Suppressor macrophage treated with lipopolysaccharide for 4 hours (primary cell): ENCODE data around the gene MYO1B.

Source experiments
- DNase-seq: peaks from one replicate; pipeline ENCODE4 v3.0.0-alpha.2; 2020

The MYO1B gene

DNA sequence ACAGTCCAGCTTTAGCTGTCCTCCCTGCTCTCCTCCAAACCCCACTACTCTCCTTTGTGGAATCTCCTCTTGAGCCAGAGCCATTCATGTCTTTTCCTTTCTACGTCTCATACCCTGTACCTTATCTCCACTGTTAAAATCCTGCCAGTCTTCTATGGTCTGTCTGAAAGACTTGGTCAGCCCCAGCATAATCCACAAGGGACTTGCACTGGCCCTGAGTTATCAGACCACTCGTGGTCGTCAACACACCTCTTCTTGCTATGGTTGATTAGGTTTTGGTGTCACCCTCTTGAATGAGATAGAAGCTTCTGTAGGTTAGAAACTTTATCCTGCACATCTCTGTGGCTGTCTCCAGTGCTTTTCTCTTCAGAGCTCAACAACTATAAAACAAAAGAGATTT lies 56.8 kb downstream of the MYO1B start:
- DNase-seq = no peak

GRCh38 chr2:191302459-191303139 lies 57.4 kb downstream of the MYO1B start:
- no peak for DNase-seq

GRCh38 chr2:191303140-191304005 lies 58.2 kb downstream of the MYO1B start:
- no peak for DNase-seq

- no peak for DNase-seq
Measured at GRCh38 chr2:191304939-191305875, 60.0 kb downstream of the MYO1B start.

DNA sequence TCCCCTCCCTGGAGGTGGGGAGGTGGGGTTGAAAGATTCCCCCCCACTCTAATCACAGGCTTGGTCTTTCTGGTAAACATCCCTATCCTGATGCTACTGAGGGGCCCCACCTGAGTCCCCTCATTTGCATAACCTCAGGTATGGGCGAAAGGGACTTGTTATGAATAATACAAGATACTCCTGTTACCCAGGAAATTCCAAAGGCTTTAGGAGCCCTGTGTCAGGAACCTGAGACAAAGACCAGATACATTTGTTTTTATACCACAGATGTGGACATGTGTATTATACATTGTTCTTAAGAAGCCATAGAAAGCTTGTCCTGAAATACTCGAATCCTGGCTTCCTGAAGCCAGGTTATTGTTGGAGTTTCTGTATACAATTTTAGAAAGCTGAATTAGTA lies 62.8 kb downstream of the MYO1B start:
- DNase-seq = no peak

DNA sequence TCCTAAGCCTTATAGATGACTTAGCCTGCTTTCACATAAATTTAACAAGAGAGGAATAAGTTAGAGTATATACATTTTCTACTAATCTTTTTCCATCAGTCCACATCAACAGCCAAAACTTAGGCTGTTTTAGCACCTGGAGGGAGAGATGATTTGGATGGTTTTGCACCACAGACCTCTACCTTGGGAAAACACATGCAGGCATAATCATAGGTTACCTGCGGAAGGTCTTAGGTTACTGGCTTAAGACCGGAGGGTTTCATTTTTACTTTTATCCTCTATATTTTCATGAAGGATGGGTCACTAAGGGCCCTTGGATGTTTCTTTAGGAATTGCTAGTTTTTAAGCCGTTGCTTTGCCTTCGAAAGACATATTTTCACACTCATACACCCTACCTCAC lies 66.0 kb downstream of the MYO1B start:
- no peak for DNase-seq

DNA sequence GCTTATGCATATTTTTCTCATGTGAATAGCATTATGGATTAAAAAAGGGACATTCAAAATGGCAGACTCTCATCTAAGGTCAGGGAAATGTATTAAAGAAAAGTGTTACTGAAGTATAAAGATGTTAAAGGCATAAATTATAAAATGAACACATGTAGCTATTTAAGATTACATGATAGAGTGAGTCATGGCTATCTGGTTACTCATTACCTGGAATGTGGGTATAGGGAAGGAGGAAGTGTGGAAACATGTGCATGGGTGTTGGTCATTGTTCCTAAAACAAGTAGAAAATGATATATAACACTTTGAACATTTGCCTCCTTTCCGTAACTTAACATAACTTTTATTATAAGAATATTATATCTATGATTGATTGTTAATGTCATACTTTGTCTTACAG lies 66.4 kb downstream of the MYO1B start:
- DNase-seq = peak; percentile 18

GRCh38 chr2:191312163-191312562 lies 67.0 kb downstream of the MYO1B start:
- DNase-seq = no peak

DNA sequence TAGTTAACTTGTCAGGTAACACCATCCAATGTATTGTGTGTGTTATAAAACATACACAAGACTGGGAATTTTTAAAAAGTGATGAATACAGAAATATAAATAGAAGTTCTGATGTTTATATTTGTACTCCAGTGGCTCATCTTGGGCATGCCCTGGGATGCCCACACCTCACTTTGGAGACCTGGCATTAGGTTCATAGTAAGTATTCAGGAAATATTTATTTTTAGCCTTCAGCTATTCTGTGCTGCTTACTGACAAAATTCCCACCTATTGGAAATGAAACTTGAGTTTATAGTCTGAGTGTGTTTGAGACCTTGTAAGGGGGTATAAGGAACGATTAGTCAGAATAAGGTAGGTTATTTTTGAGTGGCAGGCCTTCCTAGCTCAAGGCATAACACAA lies 67.5 kb downstream of the MYO1B start:
- no peak for DNase-seq

DNA sequence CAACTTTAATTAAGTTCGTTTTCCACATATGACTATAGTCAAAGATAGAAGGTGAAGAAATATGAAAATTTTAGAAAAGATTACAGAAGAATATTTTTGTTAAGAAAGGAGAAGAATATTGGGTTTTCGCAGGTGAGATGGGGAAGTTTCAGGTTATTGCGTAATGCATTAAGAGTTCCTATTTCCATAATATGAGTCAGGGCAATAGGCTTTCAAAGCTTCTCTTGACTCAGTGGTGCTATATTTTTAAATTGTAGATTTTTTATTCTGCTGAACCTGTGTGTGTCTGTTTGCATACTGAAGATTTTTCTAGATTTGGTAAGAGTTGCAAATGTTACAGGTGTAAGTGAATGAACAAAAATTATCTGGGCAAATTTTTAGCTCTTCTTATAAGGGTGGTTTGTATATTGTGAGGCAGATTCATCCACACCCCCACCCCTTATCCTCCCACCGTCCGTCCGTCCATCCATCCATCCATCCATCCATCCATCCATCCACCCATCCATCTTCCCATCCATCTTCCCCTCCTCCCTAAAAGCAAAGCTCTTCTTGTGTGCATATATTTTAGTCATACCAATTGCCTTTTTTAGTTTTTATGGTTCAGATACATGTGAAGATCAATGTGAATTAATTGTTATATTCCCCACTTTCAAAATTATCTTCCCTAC lies 69.6 kb downstream of the MYO1B start:
- DNase-seq = no peak

GRCh38 chr2:191315365-191315752 lies 70.2 kb downstream of the MYO1B start:
- peak; percentile 13 for DNase-seq

GRCh38 chr2:191316246-191316994 lies 71.2 kb downstream of the MYO1B start:
- no peak for DNase-seq

DNA sequence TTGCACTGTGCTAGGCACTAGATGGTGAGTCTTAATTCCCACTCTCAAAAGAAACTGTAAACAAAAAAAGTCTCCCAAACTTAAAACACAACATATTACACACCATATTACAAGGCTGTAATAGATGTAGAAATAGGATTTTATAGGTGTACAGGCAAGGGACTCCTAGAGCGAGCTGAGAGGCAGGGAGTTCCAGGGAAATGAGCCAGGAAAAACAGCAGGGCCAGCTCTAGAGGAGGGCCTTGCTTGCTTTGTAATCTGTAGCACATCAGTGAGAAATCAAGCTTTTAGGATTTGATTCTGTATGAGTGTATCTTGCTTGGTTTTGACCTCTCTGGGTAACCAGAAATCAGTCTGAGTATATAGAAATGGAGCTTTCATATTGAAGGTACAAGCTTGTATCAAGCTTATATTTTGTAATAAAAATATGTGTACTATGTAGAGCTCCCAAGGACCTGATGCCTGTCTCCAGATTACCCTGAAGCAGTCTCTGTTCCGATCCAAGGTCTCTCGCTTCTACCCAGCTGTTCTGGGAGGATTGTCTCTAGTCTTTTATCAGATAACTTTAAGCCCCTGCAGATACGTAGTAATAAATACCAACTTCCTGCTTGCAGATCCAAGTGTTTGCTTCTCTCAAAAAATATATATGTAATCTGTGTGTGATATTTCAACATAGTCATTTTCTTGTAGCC lies 73.0 kb downstream of the MYO1B start:
- DNase-seq = no peak

DNA sequence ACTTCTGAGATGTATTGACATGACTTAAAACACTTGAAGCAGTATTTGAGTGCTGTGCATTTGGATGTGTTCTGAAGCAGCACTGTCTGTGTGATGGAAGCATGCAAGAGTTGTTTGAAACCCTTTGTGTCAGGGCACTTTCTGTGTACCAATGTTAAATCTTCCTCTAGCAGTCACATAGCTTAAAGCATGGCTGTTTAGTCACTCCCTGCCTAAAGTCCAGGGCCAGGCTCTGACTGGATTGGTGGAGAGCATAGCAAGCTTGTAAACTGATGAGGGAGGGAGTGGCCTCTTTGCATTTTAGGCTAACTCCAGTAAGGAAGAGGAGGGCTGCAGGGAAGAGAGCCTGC lies 73.5 kb downstream of the MYO1B start:
- DNase-seq = no peak

DNA sequence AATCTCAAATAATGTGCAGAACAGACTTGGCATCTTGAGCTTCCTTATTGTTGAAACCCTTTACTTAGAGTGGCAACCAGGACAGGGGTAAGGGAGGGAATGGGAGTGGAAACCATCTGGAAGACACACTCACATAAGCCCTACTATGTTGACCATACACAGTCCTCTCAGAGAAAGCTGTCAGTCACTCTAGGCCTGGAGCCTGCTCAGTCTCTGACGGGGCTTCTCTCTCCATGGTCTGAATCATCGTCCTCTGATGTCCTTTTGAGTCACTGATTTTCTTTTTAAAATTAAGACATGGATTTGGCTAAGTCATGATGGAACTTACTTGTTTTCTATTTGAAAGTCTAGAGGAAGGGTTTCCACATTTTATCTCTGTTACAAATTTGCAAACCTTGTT lies 74.0 kb downstream of the MYO1B start:
- DNase-seq = peak; percentile 38

- DNase-seq = no peak
Measured at GRCh38 chr2:191320881-191321280, 75.7 kb downstream of the MYO1B start.

DNA sequence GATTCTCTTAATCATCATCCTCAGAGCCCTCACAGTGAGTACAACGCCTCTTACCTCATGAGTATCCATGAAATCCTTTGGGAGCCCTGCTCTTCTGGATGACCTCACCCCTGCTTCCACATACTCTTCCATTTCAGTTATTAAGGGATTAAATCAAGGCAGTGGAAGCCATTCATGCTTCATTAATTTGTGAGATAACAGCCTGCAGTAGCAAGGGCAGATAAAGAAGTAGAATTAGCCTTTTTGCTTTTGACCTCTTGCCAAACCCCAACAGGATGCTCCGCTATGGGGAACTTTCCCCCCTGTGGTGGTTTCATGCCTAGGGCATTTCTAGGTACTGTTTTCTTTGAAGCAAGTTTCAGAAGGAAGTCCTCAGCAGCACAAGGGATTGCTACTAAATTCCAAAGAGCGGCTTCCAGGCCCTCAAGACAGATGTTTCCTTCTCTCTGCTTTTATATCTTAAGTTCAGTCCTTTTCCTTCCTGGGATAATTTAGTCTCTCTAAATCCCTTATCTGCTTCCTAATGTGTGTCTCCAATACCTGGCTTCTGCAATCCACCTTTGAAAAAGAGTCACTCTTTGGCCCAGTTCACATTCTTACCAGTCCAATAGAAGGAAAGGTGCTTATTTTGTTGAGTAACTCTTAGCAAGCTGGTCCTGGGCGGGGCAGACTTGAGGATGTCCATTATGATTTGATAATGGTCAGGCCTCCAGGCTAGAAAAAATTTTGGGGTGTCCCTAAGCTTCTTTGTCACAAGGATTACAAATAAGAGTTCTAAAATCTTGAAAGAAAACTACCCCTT lies 76.9 kb downstream of the MYO1B start:
- peak; percentile 38 for DNase-seq

- DNase-seq = no peak
Measured at GRCh38 chr2:191322828-191323506, 77.8 kb downstream of the MYO1B start.

GRCh38 chr2:191325651-191326365 lies 80.6 kb downstream of the MYO1B start:
- no peak for DNase-seq
